ENCODE data around the gene ACBD6.

Gene ACBD6

GRCh38 chr1:180251526-180252305 is 250.7 kb downstream of the ACBD6 start:
- no peak for DNase-seq

- no peak for DNase-seq
These were observed 251.4 kb downstream of the ACBD6 start for GRCh38 chr1:180250883-180251509.

GRCh38 chr1:180250499-180250770 is 251.9 kb downstream of the ACBD6 start:
- no peak for DNase-seq

GRCh38 chr1:180249725-180250498 is 252.5 kb downstream of the ACBD6 start:
- DNase-seq, result no peak

GRCh38 chr1:180248731-180249681 is 253.4 kb downstream of the ACBD6 start:
- peak; percentile 43 for DNase-seq

- DNase-seq, result no peak
These were observed 254.2 kb downstream of the ACBD6 start for GRCh38 chr1:180248176-180248575.

- DNase-seq, result no peak
These were observed 254.8 kb downstream of the ACBD6 start for GRCh38 chr1:180247580-180247979.

- no peak for DNase-seq
These were observed 255.3 kb downstream of the ACBD6 start for GRCh38 chr1:180247061-180247460.

GRCh38 chr1:180246579-180246978 is 255.8 kb downstream of the ACBD6 start:
- no peak for DNase-seq

- no peak for DNase-seq
These were observed 257.5 kb downstream of the ACBD6 start for GRCh38 chr1:180244840-180245239.

GRCh38 chr1:180243517-180244221 is 258.7 kb downstream of the ACBD6 start:
- no peak for DNase-seq

GRCh38 chr1:180241716-180242544 is 260.4 kb downstream of the ACBD6 start:
- DNase-seq, result no peak

GRCh38 chr1:180239145-180240096 is 263.0 kb downstream of the ACBD6 start:
- no peak for DNase-seq

GRCh38 chr1:180238675-180239074 is 263.7 kb downstream of the ACBD6 start:
- no peak for DNase-seq
